H1 (cell line): ENCODE results near the gene SPRR1A. TPM values are rescaled to one million over a fixed set of nuclear protein-coding genes. Genes with fewer than 3 reads are reported as not detected.

Source experiments
- CTCF ChIA-PET: fragments of 300-600 bp; sonication (Branson Sonifier 250); formaldehyde crosslinking; loops from one replicate; lab custom pipeline; 2021; ENCODE audit not compliant: partially characterized antibody; lab: Charles Lee
- POLR2A ChIA-PET: fragments of 300-600 bp; sonication (Branson Sonifier 250); formaldehyde crosslinking; loops from one replicate; lab custom pipeline; 2021; ENCODE audit warnings: inconsistent platforms; ENCODE audit not compliant: partially characterized antibody; lab: Charles Lee
- DNase-seq, 2 experiments: peaks; one replicate each; pipeline versions ENCODE4 v3.0.0 to v3.0.0-alpha.2; 2010 to 2022; ENCODE audit warnings: low spot score in 2 of 2, low read depth in 1 of 2, mixed read lengths in 1 of 2
- FAIRE-seq: peaks from 2 replicates; lab custom pipeline; 2011; peaks lifted over from hg19 to GRCh38; lab: Jason Lieb, UNC
- H2AFZ ChIP-seq: 2 replicates; pipeline ENCODE4 v1.8.1; 2012; ENCODE audit warnings: low read length, inconsistent platforms
- H2AK5ac ChIP-seq: 2 replicates; pipeline ENCODE4 v1.6.1; 2013; ENCODE audit warnings: low read depth, low read length
- H2BK120ac ChIP-seq: replicated peaks from 2 replicates; pipeline ENCODE3; 2013; ENCODE audit warnings: low read depth, low read length, inconsistent platforms
- H2BK12ac ChIP-seq: 2 replicates; pipeline ENCODE4 v1.6.1; 2013; ENCODE audit warnings: low read depth, low read length
- H2BK15ac ChIP-seq: 2 replicates; pipeline ENCODE4 v1.6.1; 2013; ENCODE audit warnings: low read length
- H2BK20ac ChIP-seq: 2 replicates; pipeline ENCODE4 v1.6.1; 2013; ENCODE audit warnings: low read length
- H2BK5ac ChIP-seq: 2 replicates; pipeline ENCODE4 v1.6.1; 2013; ENCODE audit warnings: low read depth, low read length
- H3K14ac ChIP-seq: 2 replicates; pipeline ENCODE4 v1.6.1; 2013; ENCODE audit warnings: inconsistent platforms; ENCODE audit not compliant: insufficient read length
- H3K18ac ChIP-seq: 2 replicates; pipeline ENCODE4 v1.6.1; 2013; ENCODE audit warnings: low read length; ENCODE audit errors: extremely low read depth
- H3K23ac ChIP-seq: 2 replicates; pipeline ENCODE4 v1.6.1; 2013; ENCODE audit warnings: inconsistent platforms; ENCODE audit not compliant: insufficient read length
- H3K23me2 ChIP-seq: 2 replicates; pipeline ENCODE4 v1.6.1; 2013; ENCODE audit warnings: low read depth, low read length
- H3K27ac ChIP-seq: 2 replicates; pipeline ENCODE4 v1.6.1; 2011; ENCODE audit warnings: low read depth, low read length, inconsistent platforms
- H3K27me3 ChIP-seq, 4 experiments: replicated peaks in 1 of 4; 1 replicate in 1 of 4; 2 replicates in 3 of 4; pipeline versions ENCODE4 v1.6.1 to v1.8.1; 2011 to 2013; ENCODE audit warnings: low read length in 3 of 4, mild to moderate bottlenecking in 3 of 4, inconsistent platforms in 2 of 4, mixed read lengths in 2 of 4, moderate library complexity in 1 of 4; ENCODE audit not compliant: control insufficient read depth in 3 of 4, insufficient read depth in 3 of 4; ENCODE audit errors: extremely low read depth in 1 of 4
- H3K36me3 ChIP-seq, 4 experiments: 2 replicates each; pipeline versions ENCODE4 v1.6.1 to v1.8.1; 2011 to 2013; ENCODE audit warnings: mild to moderate bottlenecking in 4 of 4, low read length in 3 of 4, moderate library complexity in 2 of 4, control low read depth in 1 of 4, inconsistent platforms in 1 of 4; ENCODE audit not compliant: insufficient read depth in 4 of 4, control insufficient read depth in 2 of 4
- H3K4ac ChIP-seq: replicated peaks from 2 replicates; pipeline ENCODE3; 2013; ENCODE audit warnings: low read length, low read depth, mixed read lengths, inconsistent platforms; ENCODE audit not compliant: insufficient read length
- H3K4me1 ChIP-seq, 4 experiments: replicated peaks in 1 of 4; 1 replicate in 1 of 4; 2 replicates in 3 of 4; pipeline versions ENCODE4 v1.6.1 to v1.8.1; 2011 to 2013; ENCODE audit warnings: low read length in 3 of 4, inconsistent platforms in 2 of 4, mixed read lengths in 1 of 4; ENCODE audit not compliant: insufficient read depth in 4 of 4, control insufficient read depth in 3 of 4
- H3K4me2 ChIP-seq, 2 experiments: 2 replicates each; pipeline versions ENCODE4 v1.6.1 to v1.8.1; 2011 to 2013; ENCODE audit warnings: low read depth in 2 of 2, low read length in 2 of 2, control low read depth in 1 of 2, inconsistent platforms in 1 of 2, mild to moderate bottlenecking in 1 of 2; ENCODE audit not compliant: insufficient read depth in 1 of 2
- H3K4me3 ChIP-seq, 4 experiments: fragments of 200-600, 300-600 bp in 1 of 4; sonication (generic), shearing (Covaris generic), sonication (Bioruptor Twin) in 1 of 4; 2 replicates each; pipeline versions ENCODE4 v1.5.1 to v1.8.1; 2011 to 2016; ENCODE audit warnings: low read length in 4 of 4, low read depth in 3 of 4, control low read depth in 2 of 4, inconsistent platforms in 2 of 4, mild to moderate bottlenecking in 2 of 4, mixed read lengths in 1 of 4, moderate library complexity in 1 of 4; ENCODE audit not compliant: insufficient read depth in 2 of 4; ENCODE audit errors: extremely low read depth in 1 of 4
- H3K56ac ChIP-seq: replicated peaks from 2 replicates; pipeline ENCODE3; 2013; ENCODE audit warnings: low read depth, mild to moderate bottlenecking, mixed read lengths, low read length, inconsistent platforms; ENCODE audit not compliant: insufficient read length
- H3K79me1 ChIP-seq: 2 replicates; pipeline ENCODE4 v1.6.1; 2013; ENCODE audit warnings: low read depth, low read length, control low read depth
- H3K79me2 ChIP-seq, 2 experiments: 2 replicates each; pipeline versions ENCODE4 v1.6.1 to v1.8.1; 2012 to 2013; ENCODE audit warnings: low read length in 2 of 2, mild to moderate bottlenecking in 2 of 2, inconsistent platforms in 1 of 2; ENCODE audit not compliant: insufficient read depth in 2 of 2, control insufficient read depth in 1 of 2
- H3K9ac ChIP-seq, 4 experiments: replicated peaks in 1 of 4; 1 replicate in 1 of 4; 2 replicates in 3 of 4; pipeline versions ENCODE4 v1.6.1 to v1.8.1; 2011 to 2013; ENCODE audit warnings: low read depth in 3 of 4, low read length in 3 of 4, control low read depth in 2 of 4, mild to moderate bottlenecking in 2 of 4, moderate library complexity in 2 of 4, inconsistent platforms in 1 of 4; ENCODE audit errors: extremely low read depth in 1 of 4
- H3K9me3 ChIP-seq, 2 experiments: 2 replicates each; pipeline versions ENCODE4 v1.6.1 to v1.8.1; 2012 to 2013; ENCODE audit warnings: mild to moderate bottlenecking in 2 of 2, moderate library complexity in 2 of 2, control low read depth in 1 of 2, inconsistent platforms in 1 of 2, low read depth in 1 of 2, low read length in 1 of 2, mixed read lengths in 1 of 2; ENCODE audit not compliant: insufficient read depth in 2 of 2
- H4K20me1 ChIP-seq, 2 experiments: replicated peaks in 1 of 2; 2 replicates each; pipeline versions ENCODE3 to v1.8.1; 2011 to 2013; ENCODE audit warnings: inconsistent platforms in 2 of 2, low read length in 2 of 2, mild to moderate bottlenecking in 1 of 2; ENCODE audit not compliant: insufficient read depth in 2 of 2, control insufficient read depth in 1 of 2
- H4K5ac ChIP-seq: 2 replicates; pipeline ENCODE4 v1.6.1; 2013; ENCODE audit warnings: low read length, low read depth, mixed read lengths, inconsistent platforms; ENCODE audit not compliant: insufficient read length
- H4K8ac ChIP-seq: 2 replicates; pipeline ENCODE4 v1.8.0; 2013; ENCODE audit warnings: mild to moderate bottlenecking, moderate library complexity, low read length, inconsistent platforms; ENCODE audit not compliant: insufficient read depth; ENCODE audit errors: extremely low read depth
- H4K91ac ChIP-seq: replicated peaks from 2 replicates; pipeline ENCODE3; 2013; ENCODE audit warnings: low read length, mixed read lengths, inconsistent platforms; ENCODE audit not compliant: insufficient read length
- CBX8 ChIP-seq: fragments of 300-800, 300-1000 bp; sonication (generic); IDR thresholded peaks from 2 replicates; pipeline ENCODE4 v1.7.1; 2016; ENCODE audit warnings: low read depth, low read length, borderline replicate concordance
- EZH2 ChIP-seq: fragments of 200-600 bp; sonication (generic); IDR thresholded peaks from 2 replicates; pipeline ENCODE4 v1.7.1; 2012; ENCODE audit warnings: low read depth, mild to moderate bottlenecking, moderate library complexity, low read length, inconsistent platforms; ENCODE audit not compliant: severe bottlenecking
- FOSL1 ChIP-seq: IDR thresholded peaks from 2 replicates; pipeline ENCODE4 v1.6.1; 2011; ENCODE audit warnings: mild to moderate bottlenecking, low read depth, low read length, moderate library complexity; ENCODE audit not compliant: insufficient read depth
- JUND ChIP-seq: IDR thresholded peaks from 2 replicates; pipeline ENCODE4 v1.6.1; 2011; ENCODE audit warnings: mild to moderate bottlenecking, improper control_type of control experiment, low read length
- KDM1A ChIP-seq: fragments of 200-600, 300-600 bp; sonication (generic); IDR thresholded peaks from 2 replicates; pipeline ENCODE4 v1.7.1; 2016; ENCODE audit warnings: mild to moderate bottlenecking, low read length, borderline replicate concordance
- SP1 ChIP-seq: IDR thresholded peaks from 2 replicates; pipeline ENCODE4 v1.6.1; 2011; ENCODE audit warnings: low read depth, low read length
- TAF7 ChIP-seq: optimal IDR thresholded peaks from 2 replicates; pipeline ENCODE3; 2011; ENCODE audit warnings: low read depth, mild to moderate bottlenecking, inconsistent platforms, low read length, moderate library complexity, borderline replicate concordance
- TBP ChIP-seq: IDR thresholded peaks from 2 replicates; pipeline ENCODE4 v1.6.1; 2011; ENCODE audit warnings: low read depth, low read length, improper control_type of control experiment
- TEAD4 ChIP-seq: IDR thresholded peaks from 2 replicates; pipeline ENCODE4 v1.6.1; 2012; ENCODE audit warnings: low read depth, low read length, inconsistent platforms, mixed read lengths
- WGBS, 2 experiments: shearing (Covaris generic) in 1 of 2; methylation state at CpG; one replicate each; pipeline versions ENCODE4 v1.1.6 to v1.1.7; 2013 to 2015; ENCODE audit warnings: low lambda C conversion rate in 2 of 2, mixed read lengths in 2 of 2, inconsistent platforms in 1 of 2, low coverage in 1 of 2, missing lambda C conversion rate in 1 of 2; ENCODE audit not compliant: insufficient replicate concordance in 2 of 2, insufficient coverage in 1 of 2, insufficient read length in 1 of 2; ENCODE audit errors: extremely low coverage in 1 of 2, missing lambda C conversion rate in 1 of 2; 5-methylcytosine and 5-hydroxymethylcytosine counted together
- polyA plus RNA-seq, 7 experiments: library from polyadenylated mRNA; depleted of rRNA in 3 of 7; stranded (reverse) in 5 of 7; unstranded in 2 of 7; fragments of >200 nt in 5 of 7; fragments of 200-250 nt in 2 of 7; gene quantifications; 1 replicate in 5 of 7; 2 replicates in 1 of 7; 4 replicates in 1 of 7; pipeline versions ENCODE4 v1.2.1 to v1.2.3, GENCODE V29; 2011 to 2013; ENCODE audit warnings: missing spikeins in 2 of 7, mixed read lengths in 2 of 7
- total RNA-seq: library from RNA; stranded (reverse); fragmentation: NEBNext Ultra II Directional; extraction: Animal tissue kit (Norgen Biotek cat#: 25700); gene quantifications from 2 replicates; pipeline ENCODE4 v1.2.1, GENCODE V29; 2021
- TF ChIP-seq, protein P1 (sequence below): IDR thresholded peaks from 2 replicates; pipeline ENCODE4 v1.6.1; 2012; ENCODE audit warnings: inconsistent platforms
- TF ChIP-seq, protein P2 (sequence below), 3 experiments: IDR thresholded peaks; 1 replicate in 2 of 3; 2 replicates in 1 of 3; pipeline versions ENCODE4 v1.5.1 to v1.6.1; 2011; ENCODE audit warnings: low read length in 3 of 3, mild to moderate bottlenecking in 3 of 3, inconsistent platforms in 2 of 3, low read depth in 1 of 3, moderate library complexity in 1 of 3; ENCODE audit not compliant: insufficient read depth in 1 of 3; ENCODE audit errors: control extremely low read depth in 1 of 3

SPRR1A gene
- total and polyA plus RNA-seq, 2 of the 8 experiments (the other 6 are each of a cell fraction or from before 2014, with no cell fraction given) = not detected

DNA sequence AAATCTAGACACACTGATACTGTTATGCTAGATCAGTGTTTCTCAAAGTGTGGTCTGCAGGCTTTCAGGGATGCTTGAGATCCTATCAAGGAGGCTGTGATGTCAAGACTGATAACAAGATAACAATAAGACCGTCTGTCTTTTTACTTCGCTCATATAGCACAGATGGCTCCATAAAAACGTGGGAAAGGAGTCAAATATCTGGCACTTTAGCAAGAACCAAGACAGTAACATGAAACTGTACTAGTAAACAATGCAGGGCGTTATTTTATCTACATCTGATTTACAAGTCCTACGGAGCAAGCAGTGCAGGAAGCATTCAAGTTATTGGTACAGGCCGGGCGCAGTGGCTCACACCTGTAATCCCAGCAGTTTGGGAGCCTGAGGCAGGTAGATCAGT lies 14.0 kb downstream of the SPRR1A start:
- 71% methylated on average over 7 of the region's 7 CpGs; no CpG with 5 or more reads in 1 of the 2 experiments for WGBS, 2 experiments
- TF ChIP-seq JUND (no peak), CBX8 (no peak), EZH2 (no peak), TEAD4 (no peak), KDM1A (no peak), TBP (no peak), SP1 (no peak), FOSL1 (no peak), TAF7 (no peak)
- TF ChIP-seq, protein P1, sequence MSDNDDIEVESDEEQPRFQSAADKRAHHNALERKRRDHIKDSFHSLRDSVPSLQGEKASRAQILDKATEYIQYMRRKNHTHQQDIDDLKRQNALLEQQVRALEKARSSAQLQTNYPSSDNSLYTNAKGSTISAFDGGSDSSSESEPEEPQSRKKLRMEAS = no peak
- TF ChIP-seq, protein P2, sequence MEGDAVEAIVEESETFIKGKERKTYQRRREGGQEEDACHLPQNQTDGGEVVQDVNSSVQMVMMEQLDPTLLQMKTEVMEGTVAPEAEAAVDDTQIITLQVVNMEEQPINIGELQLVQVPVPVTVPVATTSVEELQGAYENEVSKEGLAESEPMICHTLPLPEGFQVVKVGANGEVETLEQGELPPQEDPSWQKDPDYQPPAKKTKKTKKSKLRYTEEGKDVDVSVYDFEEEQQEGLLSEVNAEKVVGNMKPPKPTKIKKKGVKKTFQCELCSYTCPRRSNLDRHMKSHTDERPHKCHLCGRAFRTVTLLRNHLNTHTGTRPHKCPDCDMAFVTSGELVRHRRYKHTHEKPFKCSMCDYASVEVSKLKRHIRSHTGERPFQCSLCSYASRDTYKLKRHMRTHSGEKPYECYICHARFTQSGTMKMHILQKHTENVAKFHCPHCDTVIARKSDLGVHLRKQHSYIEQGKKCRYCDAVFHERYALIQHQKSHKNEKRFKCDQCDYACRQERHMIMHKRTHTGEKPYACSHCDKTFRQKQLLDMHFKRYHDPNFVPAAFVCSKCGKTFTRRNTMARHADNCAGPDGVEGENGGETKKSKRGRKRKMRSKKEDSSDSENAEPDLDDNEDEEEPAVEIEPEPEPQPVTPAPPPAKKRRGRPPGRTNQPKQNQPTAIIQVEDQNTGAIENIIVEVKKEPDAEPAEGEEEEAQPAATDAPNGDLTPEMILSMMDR (IDR thresholded peaks at IDR 0.05; ENCODE audit: control extremely low read depth in 1 of 3, insufficient read depth in 1 of 3, low read depth in 1 of 3, low read length in 3 of 3) = no peak

More for the DNA sequence above, 14.0 kb downstream of the SPRR1A start:
- no peak overlapping the region for H3K4me3 ChIP-seq
- no peaks in the 10 kb centered on the region for H3K79me2 ChIP-seq
- H3K18ac ChIP-seq = no peak overlapping the region
- H4K8ac ChIP-seq = no peak overlapping the region
- H4K20me1 ChIP-seq = no peaks in the 10 kb centered on the region
- ChIA-PET CTCF (interaction anchor here (0.9 to 1.6 kb wide), 2 partner anchors 32 to 33 kb away, joined by 3 to 4 read pairs; no protein-coding TSS in a partner anchor), POLR2A (no interaction called here)
- H3K79me1 ChIP-seq = no peaks in the 10 kb centered on the region
- H2AFZ ChIP-seq = no peak overlapping the region
- H3K23me2 ChIP-seq = no peaks in the 10 kb centered on the region
- no peak overlapping the region for H3K23ac ChIP-seq
- FAIRE-seq = no peak
- no peak overlapping the region for H3K27ac ChIP-seq
- no peak overlapping the region for H2AK5ac ChIP-seq
- H3K27me3 ChIP-seq = no peaks in the 10 kb centered on the region
- H3K4me1 ChIP-seq = peaks cover 0 to 4% (median 2%) of the 10 kb centered on the region in 4 experiments; a peak in 1 of 7 replicates
- H2BK15ac ChIP-seq = no peak overlapping the region
- H2BK20ac ChIP-seq = no peak overlapping the region
- no peak overlapping the region for H3K56ac ChIP-seq
- H3K9me3 ChIP-seq = 0 out of 4 replicates have a peak, but pooled peaks cover 0 to 7% of the 10 kb centered on the region in 2 experiments
- DNase-seq = no peak
- no peak overlapping the region for H2BK12ac ChIP-seq
- no peak overlapping the region for H4K91ac ChIP-seq
- no peak overlapping the region for H2BK5ac ChIP-seq
- no peak overlapping the region for H3K14ac ChIP-seq
- H3K4ac ChIP-seq = no peak overlapping the region
- H3K9ac ChIP-seq = no peak overlapping the region
- H2BK120ac ChIP-seq = no peak overlapping the region
- no peaks in the 10 kb centered on the region for H3K36me3 ChIP-seq
- H3K4me2 ChIP-seq = no peak overlapping the region
- H4K5ac ChIP-seq = no peak overlapping the region
